Activated CD4-positive, alpha-beta T cell treated with anti-CD3 and anti-CD28 coated beads for 24 hours (primary cell): ENCODE measurements around the gene NLRP7.
"Not testable (repeated sequence)": the region's sequence is repeated elsewhere in the genome, so short reads cannot be mapped to it uniquely, and the experiment has no call there.

Experiments used
- DNase-seq, 2 donors: peaks; one replicate each; pipeline ENCODE4 v3.0.0-alpha.2; 2020; ENCODE audit warnings: low read depth in 2 of 2

Gene NLRP7

DNA sequence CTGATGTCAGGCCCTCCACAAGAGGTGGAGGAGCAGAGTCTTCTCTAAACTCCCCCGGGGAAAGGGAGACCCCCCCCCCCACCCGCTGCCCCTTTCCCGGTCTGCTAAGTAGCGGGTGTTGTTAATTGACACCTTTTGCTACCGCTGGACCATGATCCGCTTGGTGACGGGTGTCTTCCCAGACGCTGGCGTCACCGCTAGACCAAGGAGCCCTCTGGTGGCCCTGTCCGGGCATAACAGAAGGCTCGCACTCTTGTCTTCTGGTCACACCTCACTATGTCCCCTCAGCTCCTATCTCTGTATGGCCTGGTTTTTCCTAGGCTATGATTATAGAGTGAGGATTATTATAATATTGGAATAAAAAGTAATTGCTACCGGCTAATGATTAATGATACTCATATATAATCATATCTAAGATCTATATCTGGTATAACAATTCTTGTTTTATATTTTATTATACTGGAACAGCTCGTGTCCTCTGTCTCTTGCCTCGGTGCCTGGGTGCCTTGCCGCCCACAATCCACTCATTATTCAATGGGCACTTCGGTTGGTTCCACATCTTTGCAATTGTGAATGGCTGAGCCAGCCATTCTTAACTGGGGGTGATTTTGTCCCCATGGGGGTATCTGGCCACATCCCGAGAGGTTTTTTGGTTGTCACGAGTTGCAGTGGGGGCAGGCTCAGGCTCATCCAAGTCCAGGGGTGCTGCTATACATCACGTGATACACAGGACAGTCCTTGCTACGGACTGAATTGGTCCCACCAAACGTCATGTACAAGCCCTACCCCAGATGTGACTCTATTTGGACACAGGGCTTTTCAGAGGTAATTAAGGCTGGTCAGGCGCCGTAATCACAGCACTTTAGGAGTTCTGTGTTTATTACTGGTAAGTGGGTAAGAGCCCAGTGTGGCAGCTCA lies 27.4 kb downstream of the NLRP7 start:
- not testable (repeated sequence) for DNase-seq

DNA sequence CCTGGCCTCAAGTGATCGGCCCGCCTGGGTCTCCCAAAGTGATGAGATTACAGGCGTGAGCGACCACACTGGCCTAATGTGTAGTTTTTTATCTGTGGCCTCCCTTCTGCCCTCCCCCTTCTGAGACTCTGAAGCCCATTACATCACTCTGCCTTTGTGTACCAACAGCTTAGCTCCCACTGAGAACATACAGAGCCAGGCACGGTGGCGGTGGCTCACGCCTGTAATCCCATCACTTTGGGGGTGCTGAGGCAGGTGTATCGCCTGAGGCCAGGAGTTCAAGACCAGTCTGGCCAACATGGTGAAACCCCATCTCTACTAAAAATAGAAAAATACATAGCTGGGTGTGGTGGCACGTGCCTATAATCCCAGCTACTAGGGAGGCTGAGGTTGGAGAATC lies 28.8 kb downstream of the NLRP7 start:
- DNase-seq = no peak

DNA sequence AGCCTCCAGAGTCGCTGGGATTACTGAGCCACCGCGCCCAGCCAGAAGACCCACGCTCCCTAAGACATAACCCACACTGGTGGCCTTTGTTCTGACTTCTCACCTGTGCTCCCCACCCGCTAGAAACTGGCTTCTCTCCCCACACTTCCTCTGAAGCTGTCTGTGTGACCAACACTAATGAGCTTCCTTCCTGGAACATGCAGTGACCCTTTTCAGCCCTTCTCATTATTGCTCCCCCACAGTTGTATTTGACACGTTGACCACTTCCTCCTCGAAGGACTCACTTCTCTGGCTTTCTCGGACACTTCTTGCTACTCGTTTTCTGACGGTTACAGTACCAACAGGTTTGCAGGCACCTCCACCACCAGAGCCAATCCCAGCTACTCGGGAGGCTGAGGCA lies 30.5 kb downstream of the NLRP7 start:
- no peak for DNase-seq

DNA sequence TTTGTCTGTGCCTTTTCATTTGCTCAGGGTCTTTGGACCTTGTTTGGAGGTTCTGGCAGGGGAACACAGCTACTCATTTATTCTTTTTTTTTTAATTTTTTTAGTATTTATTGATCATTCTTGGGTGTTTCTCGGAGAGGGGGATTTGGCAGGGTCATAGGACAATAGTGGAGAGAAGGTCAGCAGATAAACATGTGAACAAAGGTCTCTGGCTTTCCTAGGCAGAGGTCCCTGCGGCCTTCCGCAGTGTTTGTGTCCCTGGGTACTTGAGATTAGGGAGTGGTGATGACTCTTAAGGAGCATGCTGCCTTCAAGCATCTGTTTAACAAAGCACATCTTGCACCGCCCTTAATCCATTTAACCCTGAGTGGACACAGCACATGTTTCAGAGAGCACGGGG lies 39.4 kb downstream of the NLRP7 start:
- DNase-seq = not testable (repeated sequence)

DNA sequence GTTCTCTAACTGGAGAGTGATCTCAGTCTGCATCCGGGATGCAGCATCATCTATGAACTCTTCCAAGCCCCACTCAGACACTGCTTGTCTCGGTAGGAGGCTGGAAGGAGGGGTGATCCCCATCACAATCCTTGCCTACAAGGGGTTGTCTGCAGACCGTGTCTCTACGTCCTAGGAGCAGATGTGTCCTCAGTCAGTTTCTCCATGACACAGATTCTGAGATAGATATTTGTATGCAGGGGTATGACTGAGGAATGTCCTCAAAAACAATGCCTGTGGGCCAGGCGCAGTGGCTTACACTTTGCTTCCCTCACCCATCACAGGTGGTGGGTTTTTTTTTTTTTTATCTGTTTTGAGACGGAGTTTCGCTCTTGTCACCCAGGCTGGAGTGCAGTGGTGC lies 40.5 kb downstream of the NLRP7 start:
- no peak for DNase-seq

DNA sequence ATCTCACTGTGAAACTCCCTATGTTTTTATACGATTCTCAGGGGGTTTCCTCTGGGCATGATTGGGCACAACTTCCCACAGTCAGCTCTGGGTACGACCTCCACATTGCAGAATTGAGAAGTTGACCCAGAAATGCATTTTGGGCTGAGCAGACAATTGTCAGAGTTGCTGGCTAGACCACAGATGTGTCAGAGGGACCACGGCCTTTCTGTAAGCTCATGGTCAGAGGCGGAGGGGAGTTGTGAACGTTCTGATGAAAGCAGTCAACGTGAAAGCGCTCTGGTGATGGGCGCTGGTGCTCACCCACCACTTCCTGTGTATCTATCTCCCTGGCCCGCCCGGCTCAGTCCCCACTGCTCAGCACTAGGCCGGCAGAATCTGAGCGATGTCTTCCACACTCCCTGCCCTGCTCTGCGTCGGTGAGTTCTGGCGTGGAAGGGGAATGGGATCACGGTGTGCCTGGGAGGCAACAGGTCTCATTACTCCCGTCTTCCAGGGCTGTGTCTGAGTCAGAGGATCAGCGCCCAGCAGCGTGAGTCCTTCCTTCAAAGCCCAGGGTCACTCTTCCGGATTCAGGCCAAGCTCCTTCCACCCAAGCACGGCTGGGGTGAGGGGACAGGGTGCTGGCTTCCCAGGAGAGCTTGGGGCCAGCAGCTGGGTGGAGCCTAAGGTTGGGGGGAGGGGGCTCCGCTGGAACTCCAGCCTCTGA lies 41.4 kb downstream of the NLRP7 start, which contains the start of gene NCR1:
NCR1 (plus strand) TSS at position 346 of the 709 bp plus-strand sequence; CDS start at position 386, 40 bp downstream.
- no peak for DNase-seq

DNA sequence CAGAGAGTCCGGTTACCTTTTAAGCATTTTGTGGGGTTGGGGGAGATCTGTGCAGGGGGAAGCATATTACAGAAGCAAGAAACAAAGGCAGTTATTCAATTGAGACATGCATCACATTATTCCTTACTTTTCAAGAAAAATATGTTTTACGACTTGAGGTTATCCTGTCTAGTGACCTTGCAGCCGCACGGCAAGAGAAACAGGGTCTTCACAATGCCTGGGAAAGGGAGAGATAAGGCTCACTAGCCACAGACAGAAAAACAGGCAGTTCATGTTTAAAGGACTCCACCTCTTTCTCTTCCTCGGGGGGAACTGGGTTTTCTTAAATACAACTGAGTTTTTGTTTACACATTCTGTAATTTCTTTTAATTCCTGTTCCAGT lies 41.9 kb downstream of the NLRP7 start:
- DNase-seq = no peak

DNA sequence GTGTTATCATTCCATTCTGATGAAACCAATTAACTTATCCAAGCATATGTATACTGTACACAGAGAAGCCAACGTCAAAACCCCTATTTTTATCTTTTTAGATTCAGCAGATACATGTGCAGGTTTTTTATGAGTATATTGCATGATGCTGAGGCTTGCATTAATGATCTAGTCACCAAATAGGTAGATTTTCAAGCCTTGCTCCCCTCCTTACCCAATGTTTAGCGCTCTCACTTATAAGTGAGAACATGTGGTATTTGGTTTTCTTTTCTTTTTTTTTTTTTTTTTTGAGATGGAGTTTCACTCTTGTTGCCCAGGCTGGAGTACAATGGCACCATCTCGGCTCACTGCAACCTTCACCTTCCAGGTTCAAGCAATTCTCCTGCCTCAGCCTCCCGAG lies 43.1 kb downstream of the NLRP7 start:
- not testable (repeated sequence) for DNase-seq

DNA sequence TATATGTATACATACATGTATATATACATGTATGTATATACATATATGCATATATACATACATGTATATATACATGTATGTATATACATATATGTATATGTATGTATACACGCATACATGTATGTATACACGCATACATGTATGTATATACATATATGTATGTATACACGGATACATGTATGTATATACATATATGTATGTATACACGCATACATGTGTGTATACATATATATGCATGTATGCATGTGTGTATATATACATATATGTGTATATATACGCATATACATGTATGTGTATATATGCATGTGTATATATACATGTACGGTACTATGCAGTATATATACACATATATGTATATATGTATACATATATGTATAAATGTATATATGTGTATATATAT lies 44.0 kb downstream of the NLRP7 start:
- DNase-seq = no peak

DNA sequence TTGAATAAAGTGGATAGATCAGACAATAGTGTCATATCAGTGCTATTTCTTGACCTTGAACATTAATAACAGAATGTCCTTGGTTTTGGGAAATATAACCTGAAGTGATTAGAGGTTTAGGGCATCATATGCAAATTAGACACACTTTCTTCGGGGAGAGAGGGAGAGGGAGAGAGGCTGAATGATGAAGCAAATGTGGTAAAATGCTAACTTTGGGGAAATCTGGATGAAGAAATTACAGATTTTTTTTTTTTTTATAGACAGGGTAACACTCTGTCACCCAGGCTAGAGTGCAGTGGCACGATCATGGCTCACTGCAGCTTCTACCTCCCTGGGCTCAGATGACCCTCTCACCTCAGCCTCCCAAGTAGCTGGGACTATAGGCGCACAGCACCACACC lies 45.3 kb downstream of the NLRP7 start:
- no peak for DNase-seq

DNA sequence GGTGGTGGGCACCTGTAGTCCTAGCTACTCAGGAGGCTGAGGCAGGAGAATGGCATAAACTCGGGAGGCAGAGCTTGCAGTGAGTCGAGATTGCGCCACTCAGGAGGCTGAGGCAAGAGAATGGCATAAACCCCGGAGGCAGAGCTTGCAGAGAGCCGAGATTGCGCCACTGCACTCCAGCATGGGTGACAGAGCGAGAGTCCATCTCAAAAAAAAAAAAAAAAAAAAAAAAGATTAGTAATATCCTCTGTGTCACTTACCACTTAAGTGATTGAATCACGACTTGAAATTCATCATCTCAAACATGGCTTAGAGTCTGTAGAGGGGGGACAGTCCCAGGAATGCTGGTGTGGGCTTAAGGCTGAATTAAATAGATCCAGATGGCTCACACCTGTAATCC lies 46.2 kb downstream of the NLRP7 start:
- not testable (repeated sequence) for DNase-seq

DNA sequence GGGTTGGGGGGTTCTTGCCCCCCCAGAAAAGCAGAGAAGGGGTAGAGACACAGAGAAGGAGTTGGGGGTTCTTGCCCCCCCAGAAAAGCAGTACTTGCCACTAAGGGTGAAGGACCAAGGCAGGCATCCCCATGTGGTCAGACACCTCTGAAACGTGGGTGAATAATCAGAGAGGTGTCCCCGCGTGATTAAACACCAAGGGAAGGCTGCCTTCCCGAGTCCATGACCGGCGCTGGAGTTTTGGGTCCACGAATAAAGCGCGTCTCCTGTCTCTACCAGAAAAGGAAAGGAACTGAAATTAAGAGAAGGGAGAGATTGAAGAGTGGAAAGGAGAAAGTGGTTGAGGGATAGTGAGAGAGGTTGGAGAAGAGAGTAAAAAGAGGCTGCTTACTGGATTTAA lies 47.7 kb downstream of the NLRP7 start:
- DNase-seq = not testable (repeated sequence)

DNA sequence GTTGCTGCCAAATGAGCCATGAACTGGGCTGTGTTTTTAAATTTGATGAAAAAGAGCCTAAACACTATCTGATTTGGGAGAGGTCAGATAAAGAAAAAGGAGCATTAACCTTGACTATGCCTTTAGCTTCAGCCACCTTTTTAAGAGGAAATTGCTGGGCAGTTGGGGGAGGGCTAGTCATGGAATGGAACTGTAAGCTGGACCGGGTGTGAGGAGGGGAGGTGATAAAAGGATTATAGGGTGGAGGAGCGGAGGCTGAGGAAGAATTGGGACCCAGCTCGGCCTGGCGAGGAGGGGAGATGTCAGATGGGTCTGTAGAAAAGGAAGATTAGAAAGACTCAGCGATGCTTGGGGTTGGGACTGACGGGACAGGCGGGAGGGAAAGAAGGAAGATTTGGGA lies 48.6 kb downstream of the NLRP7 start:
- DNase-seq = not testable (repeated sequence)

DNA sequence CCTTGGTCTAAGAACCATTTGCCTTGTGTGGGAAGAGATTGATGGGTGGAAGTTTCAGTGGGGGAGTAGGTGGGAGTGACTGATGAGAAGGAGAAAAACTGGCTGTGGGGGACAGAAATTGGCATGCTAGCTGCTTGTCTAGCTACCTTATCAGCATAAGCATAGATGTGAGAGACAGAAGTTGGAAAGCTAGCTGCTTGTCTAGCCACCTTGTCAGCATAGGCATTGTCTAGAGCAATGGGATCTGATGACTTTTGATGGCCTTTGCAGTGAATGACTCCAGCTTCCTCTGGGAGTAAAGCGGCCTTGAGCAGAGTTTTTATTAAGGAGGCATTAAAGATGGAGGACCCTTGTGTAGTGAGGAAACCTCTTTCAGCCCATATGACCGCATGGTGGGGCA lies 51.3 kb downstream of the NLRP7 start:
- no peak for DNase-seq

DNA sequence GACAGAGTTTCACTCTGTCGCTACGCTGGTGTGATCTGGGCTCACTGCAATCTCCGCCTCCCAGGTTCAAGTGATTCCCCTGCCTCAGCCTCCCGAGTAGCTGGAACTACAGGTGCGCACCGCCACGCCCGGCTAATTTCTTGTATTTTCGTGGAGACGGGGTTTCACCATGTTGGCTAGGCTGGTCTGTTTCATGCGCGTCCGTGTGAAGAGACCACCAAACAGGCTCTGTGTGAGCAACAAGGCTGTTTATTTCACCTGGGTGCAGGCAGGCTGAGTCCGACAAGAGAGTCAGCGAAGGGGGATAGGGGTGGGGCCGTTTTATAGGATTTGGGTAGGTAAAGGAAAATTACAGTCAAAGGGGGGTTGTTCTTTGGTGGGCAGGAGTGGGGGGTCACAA lies 53.2 kb downstream of the NLRP7 start:
- DNase-seq = not testable (repeated sequence)

DNA sequence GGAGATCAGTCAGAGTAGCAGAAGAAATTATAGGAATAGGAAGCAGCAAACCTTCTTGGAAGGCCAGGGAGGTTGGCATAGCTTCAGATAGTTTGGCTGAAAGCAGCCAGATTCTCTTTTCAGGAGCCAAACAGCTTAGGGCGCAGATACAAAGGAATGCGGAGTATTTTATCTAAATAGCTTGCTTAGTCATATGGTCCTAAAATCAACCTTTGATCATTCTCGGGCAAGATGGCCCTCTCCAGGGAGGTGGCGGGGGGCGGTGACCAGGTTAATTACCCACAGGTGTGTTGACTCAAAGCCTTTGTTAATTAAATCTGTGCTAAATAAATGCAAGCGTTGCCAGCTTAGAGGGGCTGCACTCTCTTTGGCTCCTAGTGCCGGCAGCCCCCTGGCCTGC lies 53.9 kb downstream of the NLRP7 start:
- DNase-seq = no peak

DNA sequence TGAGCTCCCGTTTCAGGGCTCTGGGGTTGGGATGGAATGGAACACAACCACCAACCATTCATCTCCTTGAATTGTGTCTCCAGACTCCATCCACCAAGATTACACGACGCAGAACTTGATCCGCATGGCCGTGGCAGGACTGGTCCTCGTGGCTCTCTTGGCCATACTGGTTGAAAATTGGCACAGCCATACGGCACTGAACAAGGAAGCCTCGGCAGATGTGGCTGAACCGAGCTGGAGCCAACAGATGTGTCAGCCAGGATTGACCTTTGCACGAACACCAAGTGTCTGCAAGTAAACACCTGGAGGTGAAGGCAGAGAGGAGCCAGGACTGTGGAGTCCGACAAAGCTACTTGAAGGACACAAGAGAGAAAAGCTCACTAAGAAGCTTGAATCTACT lies 57.8 kb downstream of the NLRP7 start:
- no peak for DNase-seq

DNA sequence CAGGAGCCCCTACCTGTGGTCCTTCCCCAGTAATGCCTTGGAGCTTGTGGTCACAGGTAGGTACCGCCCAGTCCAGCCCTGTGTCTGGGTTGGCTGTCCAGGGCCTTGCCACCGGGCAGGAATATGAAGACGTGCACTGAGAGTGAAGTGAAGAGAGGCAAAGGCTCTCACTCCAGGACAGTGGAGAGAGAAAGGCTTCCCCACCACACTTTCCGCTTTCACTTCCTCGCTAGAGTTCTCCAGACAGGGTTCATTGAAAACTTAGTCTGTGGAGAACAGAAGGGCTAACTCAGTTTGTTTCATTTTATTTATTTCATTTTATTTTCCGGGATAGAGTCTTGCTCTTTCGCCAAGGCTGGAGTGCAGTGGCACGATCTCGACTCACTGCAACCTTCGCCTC lies 59.1 kb downstream of the NLRP7 start:
- DNase-seq = no peak

DNA sequence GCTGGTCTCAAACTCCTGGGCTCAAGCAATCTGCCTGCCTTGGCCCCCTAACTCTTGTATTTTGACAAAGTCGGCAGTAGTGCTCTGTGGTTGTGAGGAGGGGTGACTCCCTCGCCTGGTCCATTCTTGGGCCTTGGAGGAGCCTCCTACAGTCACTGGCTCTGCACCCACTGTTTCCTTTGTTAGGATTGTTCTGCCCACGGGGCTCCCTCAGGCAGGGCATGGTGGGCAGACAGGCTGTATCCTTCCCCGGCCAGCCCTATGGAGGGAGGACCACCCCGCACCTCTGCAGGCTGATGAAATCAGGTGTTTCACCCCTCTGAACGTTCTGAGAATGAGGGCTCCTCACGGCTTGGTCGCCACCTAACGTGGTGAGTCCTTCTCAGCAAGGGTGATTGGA lies 64.1 kb downstream of the NLRP7 start:
- DNase-seq = no peak

DNA sequence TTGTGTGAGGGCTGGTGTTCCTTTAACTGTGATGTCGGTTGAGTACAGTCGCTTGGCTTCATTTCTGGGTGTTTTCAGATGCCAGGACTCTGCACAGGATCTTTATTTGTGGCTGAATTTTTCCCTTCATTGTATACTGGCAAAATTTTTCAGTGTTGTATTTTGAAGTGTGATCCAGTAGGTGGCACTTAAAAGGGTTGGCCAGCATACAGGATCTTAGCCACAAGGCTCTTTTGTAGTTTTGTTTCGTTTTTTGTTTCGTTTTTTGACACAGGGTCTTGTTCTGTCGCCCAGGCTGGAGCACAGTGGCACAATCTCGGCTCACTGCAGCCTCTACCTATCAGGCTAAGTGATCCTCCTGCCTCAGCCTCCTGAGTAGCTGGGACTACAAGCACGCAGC lies 64.6 kb downstream of the NLRP7 start:
- DNase-seq = no peak

DNA sequence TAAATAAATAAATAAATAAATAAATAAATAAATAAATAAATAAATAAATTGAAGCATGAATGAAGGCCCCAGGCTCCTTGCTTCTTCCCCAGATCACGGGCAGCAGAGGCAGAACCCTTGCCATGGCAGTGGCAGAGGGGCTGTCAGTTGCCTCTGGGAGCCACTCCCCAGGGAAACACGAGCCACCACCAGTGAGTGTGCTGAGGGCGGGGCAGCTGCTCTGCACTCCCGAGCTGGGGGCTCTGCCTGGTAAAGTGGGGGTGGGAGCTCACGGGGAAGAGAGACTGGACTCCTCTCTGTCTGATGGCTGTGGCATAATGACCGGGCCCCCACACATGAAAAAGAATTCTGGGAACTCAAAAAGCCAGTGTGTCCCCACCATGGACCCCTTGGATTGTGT lies 65.4 kb downstream of the NLRP7 start:
- no peak for DNase-seq

DNA sequence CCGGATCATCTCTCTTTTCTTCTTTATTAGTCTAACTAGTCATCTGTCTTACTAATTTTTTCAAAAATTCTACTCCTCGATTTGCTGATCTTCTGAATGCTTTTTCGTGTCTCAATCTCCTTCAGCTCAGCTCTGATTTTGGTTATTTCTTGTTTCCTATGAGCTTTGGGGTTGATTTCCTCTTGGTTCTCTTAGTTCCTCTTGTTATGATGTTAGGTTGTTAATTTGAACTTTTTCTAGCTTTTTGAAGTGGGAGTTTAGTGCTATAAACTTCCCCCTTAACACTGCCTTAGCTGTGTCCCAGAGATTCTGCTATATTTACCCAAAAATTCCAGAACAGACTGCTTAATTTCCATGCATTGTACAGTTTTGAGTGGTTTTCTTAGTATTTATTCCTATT lies 69.9 kb downstream of the NLRP7 start:
- DNase-seq = no peak

DNA sequence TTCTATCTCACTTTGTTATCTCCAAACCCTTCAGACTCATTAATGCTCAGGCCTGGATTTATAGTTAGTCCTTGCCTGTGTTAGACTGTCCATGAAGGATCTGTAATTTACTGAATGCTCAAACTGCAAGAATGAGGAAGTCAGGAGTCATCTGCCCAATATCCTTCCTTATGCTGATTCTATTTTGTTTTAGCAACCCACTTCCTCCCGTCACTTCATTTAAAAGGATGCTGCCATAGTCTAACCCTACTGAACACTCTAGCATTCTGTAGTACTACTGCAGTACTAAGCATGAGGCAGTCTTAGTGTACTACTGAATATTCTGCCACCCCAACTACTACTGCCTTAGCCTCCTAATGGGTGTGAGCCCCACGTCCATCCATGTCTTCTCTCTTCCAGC lies 71.8 kb downstream of the NLRP7 start:
- no peak for DNase-seq
